Keratinocyte (primary cell): ENCODE results near the gene EDN2.

Experiments
- EZH2 ChIP-seq: IDR thresholded peaks from one replicate; pipeline ENCODE4 v1.6.1; 2012; ENCODE audit warnings: inconsistent platforms, mild to moderate bottlenecking, low read length, moderate library complexity
- TF ChIP-seq, protein P1 (sequence below), 3 experiments: IDR thresholded peaks in 1 of 3; conservative IDR thresholded peaks in 1 of 3; optimal IDR thresholded peaks in 1 of 3; 2 replicates in 2 of 3; 3 replicates in 1 of 3; pipeline versions ENCODE3 to v1.5.1; 2011; ENCODE audit warnings: low read length in 3 of 3, mild to moderate bottlenecking in 3 of 3, moderate library complexity in 2 of 3, control low read depth in 1 of 3, inconsistent platforms in 1 of 3; ENCODE audit not compliant: insufficient read depth in 2 of 3; ENCODE audit errors: extremely low read depth in 1 of 3

DNA sequence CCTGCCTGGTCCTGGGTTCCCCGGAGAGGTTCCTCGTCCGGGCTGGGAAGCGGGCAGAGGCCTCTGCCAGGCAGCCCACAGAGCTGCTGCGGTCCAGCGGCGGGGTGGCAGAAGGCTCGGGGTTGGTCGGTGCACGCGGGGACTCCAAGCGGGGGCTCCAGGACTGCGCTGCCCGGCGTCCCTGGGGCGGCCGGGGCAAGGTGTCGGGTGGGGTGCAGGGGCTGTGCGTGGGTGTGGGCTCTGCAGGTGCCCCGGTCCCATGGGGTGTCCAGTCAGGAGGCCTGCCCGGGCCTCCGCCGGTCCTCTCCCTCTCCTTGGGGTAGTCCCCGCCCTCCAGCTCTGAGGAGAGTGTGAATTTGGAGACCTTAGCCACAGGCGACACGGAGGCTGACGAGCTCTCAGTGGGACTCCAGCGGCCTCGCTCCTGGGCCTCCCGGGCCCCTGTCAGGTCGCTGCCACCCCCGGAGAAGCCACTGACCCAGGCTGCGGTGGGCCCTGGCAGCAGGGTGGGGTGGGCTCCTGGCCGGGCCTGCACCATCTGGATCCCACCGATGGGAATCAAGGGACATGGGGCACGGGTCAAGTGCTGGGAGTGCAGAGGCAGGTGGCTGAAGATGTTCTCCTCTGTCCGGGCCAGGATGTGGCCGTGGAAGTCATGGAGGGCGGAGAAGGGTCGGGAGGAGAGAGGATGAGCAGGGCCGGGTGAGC is 26.2 kb upstream of the EDN2 start:
- TF ChIP-seq, protein P1, sequence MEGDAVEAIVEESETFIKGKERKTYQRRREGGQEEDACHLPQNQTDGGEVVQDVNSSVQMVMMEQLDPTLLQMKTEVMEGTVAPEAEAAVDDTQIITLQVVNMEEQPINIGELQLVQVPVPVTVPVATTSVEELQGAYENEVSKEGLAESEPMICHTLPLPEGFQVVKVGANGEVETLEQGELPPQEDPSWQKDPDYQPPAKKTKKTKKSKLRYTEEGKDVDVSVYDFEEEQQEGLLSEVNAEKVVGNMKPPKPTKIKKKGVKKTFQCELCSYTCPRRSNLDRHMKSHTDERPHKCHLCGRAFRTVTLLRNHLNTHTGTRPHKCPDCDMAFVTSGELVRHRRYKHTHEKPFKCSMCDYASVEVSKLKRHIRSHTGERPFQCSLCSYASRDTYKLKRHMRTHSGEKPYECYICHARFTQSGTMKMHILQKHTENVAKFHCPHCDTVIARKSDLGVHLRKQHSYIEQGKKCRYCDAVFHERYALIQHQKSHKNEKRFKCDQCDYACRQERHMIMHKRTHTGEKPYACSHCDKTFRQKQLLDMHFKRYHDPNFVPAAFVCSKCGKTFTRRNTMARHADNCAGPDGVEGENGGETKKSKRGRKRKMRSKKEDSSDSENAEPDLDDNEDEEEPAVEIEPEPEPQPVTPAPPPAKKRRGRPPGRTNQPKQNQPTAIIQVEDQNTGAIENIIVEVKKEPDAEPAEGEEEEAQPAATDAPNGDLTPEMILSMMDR (optimal IDR thresholded peaks at IDR 0.05 in 1 of 3, IDR thresholded peaks at IDR 0.05 in 1 of 3, conservative IDR thresholded peaks at IDR 0.05 in 1 of 3; ENCODE audit: extremely low read depth in 1 of 3, insufficient read depth in 2 of 3, low read length in 3 of 3) = no peak
- TF ChIP-seq EZH2 = no peak
